ENCODE data around the gene HOXA1.

- TF ChIP-seq ZNF8 (CRISPR knock-in tag; IDR thresholded peaks at IDR 0.05), result no peak
- no peak for TF ChIP-seq ARNTL (CRISPR knock-in tag; IDR thresholded peaks at IDR 0.05; ENCODE audit: borderline replicate concordance, low read depth)
- no peak for TF ChIP-seq PATZ1 (CRISPR knock-in tag; IDR thresholded peaks at IDR 0.05; ENCODE audit: borderline replicate concordance)
- no peak for TF ChIP-seq TCF4 (CRISPR knock-in tag; IDR thresholded peaks at IDR 0.05; ENCODE audit: borderline replicate concordance)
- TF ChIP-seq CSRNP3 (CRISPR knock-in tag; IDR thresholded peaks at IDR 0.05), result no peak
- no peak for TF ChIP-seq ESRRG (CRISPR knock-in tag; IDR thresholded peaks at IDR 0.05)
- TF ChIP-seq ZFP3 (CRISPR knock-in tag; IDR thresholded peaks at IDR 0.05), result no peak
- no peak for TF ChIP-seq OSR1 (CRISPR knock-in tag; IDR thresholded peaks at IDR 0.05)
- TF ChIP-seq SNAI2 (CRISPR knock-in tag; IDR thresholded peaks at IDR 0.05), result no peak
- TF ChIP-seq RARB (CRISPR knock-in tag; IDR thresholded peaks at IDR 0.05), result no peak
- no peak for TF ChIP-seq ZFP30 (CRISPR knock-in tag; IDR thresholded peaks at IDR 0.05)
- TF ChIP-seq BACH2 (CRISPR knock-in tag; IDR thresholded peaks at IDR 0.05; ENCODE audit: borderline replicate concordance), result no peak
Observed at GRCh38 chr7:27101957-27102580, 6.3 kb upstream of the HOXA1 start.
